Fibroblast of villous mesenchyme (primary cell): ENCODE results near the gene IQCH. TPM values are rescaled to one million over a fixed set of nuclear protein-coding genes. Genes with fewer than 3 reads are reported as not detected.

ENCODE experiments used
- DNase-seq: peaks from one replicate; pipeline ENCODE4 v3.0.0-alpha.2; 2010; ENCODE audit warnings: low read depth
- H3K4me3 ChIP-seq: 2 replicates; pipeline ENCODE4 v1.5.1; 2011; ENCODE audit warnings: low read depth, mild to moderate bottlenecking, low read length
- CTCF ChIP-seq: IDR thresholded peaks from 2 replicates; pipeline ENCODE4 v1.5.1; 2012; ENCODE audit warnings: low read depth, mild to moderate bottlenecking, low read length; ENCODE audit not compliant: insufficient read depth
- total RNA-seq: library from RNA; depleted of rRNA; stranded (reverse); fragments of >200 nt; gene quantifications from 2 replicates; pipeline ENCODE4 v1.2.3, GENCODE V29; 2012

IQCH gene
- total RNA-seq, 1 donor = 4.7 TPM

- no peak for TF ChIP-seq CTCF
Observed at GRCh38 chr15:67512140-67512539, 257.6 kb downstream of the IQCH start.

GRCh38 chr15:67512933-67513714 lies 258.5 kb downstream of the IQCH start:
- no peak overlapping the region for H3K4me3 ChIP-seq
- no peak for DNase-seq
- no peak for TF ChIP-seq CTCF

More at GRCh38 chr15:67512140-67512539, 257.6 kb downstream of the IQCH start:
- no peak overlapping the region for H3K4me3 ChIP-seq
- no peak for DNase-seq

- H3K4me3 ChIP-seq = no peak overlapping the region
- no peak for DNase-seq
- no peak for TF ChIP-seq CTCF
Observed at GRCh38 chr15:67515090-67515489, 260.5 kb downstream of the IQCH start.

GRCh38 chr15:67515557-67515956 lies 261.0 kb downstream of the IQCH start:
- no peak overlapping the region for H3K4me3 ChIP-seq
- no peak for TF ChIP-seq CTCF
- no peak for DNase-seq

- peak overlapping the region; percentile 78 for H3K4me3 ChIP-seq
- no peak for TF ChIP-seq CTCF
- DNase-seq = peak; percentile 46
Observed at GRCh38 chr15:67520321-67521028, 265.9 kb downstream of the IQCH start.

GRCh38 chr15:67521029-67521782 lies 266.6 kb downstream of the IQCH start, which contains the start of gene C15orf61:
TSS of gene C15orf61 (plus strand) at chr15:67521131. CDS start at chr15:67521249, 118 bp downstream.
- peak; percentile 79 for DNase-seq
- TF ChIP-seq CTCF = no peak
- peak within 1 kb of the TSS; percentile 78 for H3K4me3 ChIP-seq
